ENCODE measurements around the gene TBCC.

DNA sequence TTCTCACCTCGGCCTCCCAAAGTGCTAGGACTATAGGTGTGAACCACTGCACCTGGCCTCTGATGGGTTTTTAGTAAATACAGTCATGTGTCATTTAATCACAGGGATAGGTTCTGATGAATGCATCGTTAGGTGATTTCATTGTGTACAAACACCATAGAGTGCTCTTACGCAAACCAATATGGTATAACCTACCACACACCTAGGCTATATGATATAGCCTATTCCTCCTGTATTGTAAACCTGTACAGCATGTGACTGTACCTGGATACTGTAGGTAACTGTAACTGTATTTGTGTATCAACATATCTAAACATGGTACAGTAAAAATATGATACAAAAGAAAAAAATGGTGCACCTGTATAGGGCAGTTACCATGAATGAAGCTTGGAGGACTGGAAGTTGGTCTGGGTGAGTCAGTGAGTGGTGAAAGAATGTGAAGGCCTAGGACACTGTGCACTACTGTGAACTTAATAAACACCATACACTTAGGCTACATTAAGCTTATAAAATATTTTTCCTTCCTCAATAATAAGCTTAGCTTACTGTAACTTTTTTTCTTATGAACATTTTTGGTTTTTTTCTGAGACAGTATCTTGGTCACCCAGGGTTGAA is 45.9 kb upstream of the TBCC start:
- TF ChIP-seq, protein P1, sequence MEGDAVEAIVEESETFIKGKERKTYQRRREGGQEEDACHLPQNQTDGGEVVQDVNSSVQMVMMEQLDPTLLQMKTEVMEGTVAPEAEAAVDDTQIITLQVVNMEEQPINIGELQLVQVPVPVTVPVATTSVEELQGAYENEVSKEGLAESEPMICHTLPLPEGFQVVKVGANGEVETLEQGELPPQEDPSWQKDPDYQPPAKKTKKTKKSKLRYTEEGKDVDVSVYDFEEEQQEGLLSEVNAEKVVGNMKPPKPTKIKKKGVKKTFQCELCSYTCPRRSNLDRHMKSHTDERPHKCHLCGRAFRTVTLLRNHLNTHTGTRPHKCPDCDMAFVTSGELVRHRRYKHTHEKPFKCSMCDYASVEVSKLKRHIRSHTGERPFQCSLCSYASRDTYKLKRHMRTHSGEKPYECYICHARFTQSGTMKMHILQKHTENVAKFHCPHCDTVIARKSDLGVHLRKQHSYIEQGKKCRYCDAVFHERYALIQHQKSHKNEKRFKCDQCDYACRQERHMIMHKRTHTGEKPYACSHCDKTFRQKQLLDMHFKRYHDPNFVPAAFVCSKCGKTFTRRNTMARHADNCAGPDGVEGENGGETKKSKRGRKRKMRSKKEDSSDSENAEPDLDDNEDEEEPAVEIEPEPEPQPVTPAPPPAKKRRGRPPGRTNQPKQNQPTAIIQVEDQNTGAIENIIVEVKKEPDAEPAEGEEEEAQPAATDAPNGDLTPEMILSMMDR (IDR thresholded peaks at IDR 0.05) = no peak
- no peak for TF ChIP-seq POLR2A (IDR thresholded peaks at IDR 0.05)
- TF ChIP-seq POLR2AphosphoS5 (IDR thresholded peaks at IDR 0.05) = no peak

All from gastroesophageal sphincter (tissue), 3 donors.